ENCODE measurements around the gene KCNN1.

DNA sequence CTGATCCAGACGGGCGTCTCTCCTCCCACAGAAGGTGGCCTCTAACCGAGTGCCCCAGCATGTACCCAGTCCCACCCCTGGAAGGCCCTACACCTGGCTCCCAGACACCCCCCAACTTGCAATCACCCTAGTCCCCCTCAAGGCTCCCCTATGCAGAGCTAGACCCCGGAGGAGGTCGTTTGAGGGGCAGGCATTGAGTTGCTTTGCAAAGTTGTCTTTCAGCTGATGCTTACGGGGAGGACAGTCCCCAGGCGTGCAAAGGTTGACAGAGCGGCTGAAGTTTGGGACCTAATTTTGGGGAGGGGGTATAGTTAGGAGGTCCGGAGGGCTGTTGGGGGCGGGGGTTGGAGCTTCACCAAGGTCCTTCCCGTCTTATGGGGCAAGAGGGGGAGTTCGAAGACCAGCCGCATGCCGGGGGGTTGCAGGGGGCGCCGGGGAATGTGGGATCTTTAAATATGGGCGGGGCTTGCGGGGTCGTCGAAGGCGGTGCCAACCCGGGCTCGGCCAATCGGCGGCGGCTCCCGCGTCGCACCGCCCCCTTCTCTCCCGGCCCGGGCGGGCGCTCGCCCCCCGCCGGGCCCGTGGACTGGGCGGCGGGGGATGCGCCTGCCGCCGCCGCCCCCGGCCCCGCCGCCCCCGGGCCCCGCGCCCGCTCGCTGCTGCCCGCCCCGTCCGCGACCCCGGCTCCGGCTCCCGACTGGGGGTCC lies at the start of gene KCNN1:
- TF ChIP-seq, protein P1, sequence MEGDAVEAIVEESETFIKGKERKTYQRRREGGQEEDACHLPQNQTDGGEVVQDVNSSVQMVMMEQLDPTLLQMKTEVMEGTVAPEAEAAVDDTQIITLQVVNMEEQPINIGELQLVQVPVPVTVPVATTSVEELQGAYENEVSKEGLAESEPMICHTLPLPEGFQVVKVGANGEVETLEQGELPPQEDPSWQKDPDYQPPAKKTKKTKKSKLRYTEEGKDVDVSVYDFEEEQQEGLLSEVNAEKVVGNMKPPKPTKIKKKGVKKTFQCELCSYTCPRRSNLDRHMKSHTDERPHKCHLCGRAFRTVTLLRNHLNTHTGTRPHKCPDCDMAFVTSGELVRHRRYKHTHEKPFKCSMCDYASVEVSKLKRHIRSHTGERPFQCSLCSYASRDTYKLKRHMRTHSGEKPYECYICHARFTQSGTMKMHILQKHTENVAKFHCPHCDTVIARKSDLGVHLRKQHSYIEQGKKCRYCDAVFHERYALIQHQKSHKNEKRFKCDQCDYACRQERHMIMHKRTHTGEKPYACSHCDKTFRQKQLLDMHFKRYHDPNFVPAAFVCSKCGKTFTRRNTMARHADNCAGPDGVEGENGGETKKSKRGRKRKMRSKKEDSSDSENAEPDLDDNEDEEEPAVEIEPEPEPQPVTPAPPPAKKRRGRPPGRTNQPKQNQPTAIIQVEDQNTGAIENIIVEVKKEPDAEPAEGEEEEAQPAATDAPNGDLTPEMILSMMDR (IDR thresholded peaks at IDR 0.05): no peak
- no peak for TF ChIP-seq POLR2A (IDR thresholded peaks at IDR 0.05)

All from uterus (tissue), 2 donors.